SK-N-SH treated with all-trans-retinoic acid at 6 μM for 48 hours (cell line): Measurements from ENCODE around the gene TEAD1.

Source experiments
- ATAC-seq: fragments of 200-7000 bp; cut with Tn5 transposase; 3 replicates; pipeline ENCODE4 v1.9.1; 2020; ENCODE audit warnings: mild to moderate bottlenecking, moderate library complexity
- ARNTL ChIP-seq: fragments of 450-650 bp; formaldehyde crosslinking; IDR thresholded peaks from 2 replicates; pipeline ENCODE4 v1.5.0; 2020; ENCODE audit warnings: low read depth, mild to moderate bottlenecking, moderate library complexity, borderline replicate concordance
- BACH2 ChIP-seq: fragments of 250-450 bp; sonication (Bioruptor Pico); IDR thresholded peaks from 2 replicates; pipeline ENCODE4 v1.9.0; 2021; ENCODE audit warnings: mild to moderate bottlenecking, borderline replicate concordance
- CSDC2 ChIP-seq: fragments of 250-450 bp; sonication (Bioruptor Pico); IDR thresholded peaks from 2 replicates; pipeline ENCODE4 v1.5.0; 2020; ENCODE audit warnings: mild to moderate bottlenecking, moderate library complexity
- ESRRG ChIP-seq: fragments of 250-450 bp; sonication (Bioruptor Pico); IDR thresholded peaks from 2 replicates; pipeline ENCODE4 v1.6.1; 2021; ENCODE audit warnings: mild to moderate bottlenecking
- GLIS3 ChIP-seq: fragments of 250-450 bp; sonication (Bioruptor Pico); IDR thresholded peaks from 2 replicates; pipeline ENCODE4 v1.5.0; 2020; ENCODE audit warnings: mild to moderate bottlenecking, moderate library complexity
- ISL1 ChIP-seq: fragments of 250-450 bp; sonication (Bioruptor Pico); IDR thresholded peaks from 2 replicates; pipeline ENCODE4 v2.1.2; 2022; ENCODE audit warnings: mild to moderate bottlenecking, moderate library complexity
- OSR1 ChIP-seq: fragments of 250-450 bp; sonication (Bioruptor Pico); IDR thresholded peaks from 2 replicates; pipeline ENCODE4 v1.8.0; 2022; ENCODE audit warnings: moderate library complexity, mild to moderate bottlenecking, inconsistent platforms
- POU6F1 ChIP-seq: fragments of 250-450 bp; sonication (Bioruptor Pico); IDR thresholded peaks from 2 replicates; pipeline ENCODE4 v1.8.0; 2021; ENCODE audit warnings: low read depth, mild to moderate bottlenecking, moderate library complexity, borderline replicate concordance
- PPARA ChIP-seq: fragments of 250-450 bp; sonication (Bioruptor Pico); IDR thresholded peaks from 2 replicates; pipeline ENCODE4 v1.5.0; 2020; ENCODE audit warnings: mild to moderate bottlenecking, borderline replicate concordance
- RARB ChIP-seq: fragments of 250-450 bp; sonication (Bioruptor Pico); IDR thresholded peaks from 2 replicates; pipeline ENCODE4 v1.8.0; 2021; ENCODE audit warnings: mild to moderate bottlenecking, moderate library complexity
- SNAI2 ChIP-seq: fragments of 250-450 bp; sonication (Bioruptor Pico); IDR thresholded peaks from 2 replicates; pipeline ENCODE4 v1.5.0; 2020; ENCODE audit warnings: mild to moderate bottlenecking, moderate library complexity
- TCF4 ChIP-seq: fragments of 250-450 bp; sonication (Bioruptor Pico); IDR thresholded peaks from 2 replicates; pipeline ENCODE4 v1.8.0; 2021; ENCODE audit warnings: mild to moderate bottlenecking, moderate library complexity, borderline replicate concordance
- TOX ChIP-seq: fragments of 250-450 bp; sonication (Bioruptor Pico); IDR thresholded peaks from 2 replicates; pipeline ENCODE4 v1.8.0; 2021; ENCODE audit warnings: mild to moderate bottlenecking, moderate library complexity, borderline replicate concordance
- TSHZ2 ChIP-seq: fragments of 250-450 bp; sonication (Bioruptor Pico); IDR thresholded peaks from 2 replicates; pipeline ENCODE4 v1.5.0; 2020; ENCODE audit warnings: mild to moderate bottlenecking, moderate library complexity
- ZC3H10 ChIP-seq: fragments of 250-450 bp; sonication (Bioruptor Pico); IDR thresholded peaks from 2 replicates; pipeline ENCODE4 v1.5.1; 2021; ENCODE audit warnings: mild to moderate bottlenecking, moderate library complexity
- ZFP3 ChIP-seq: fragments of 250-450 bp; sonication (Bioruptor Pico); IDR thresholded peaks from 2 replicates; pipeline ENCODE4 v1.5.0; 2020; ENCODE audit warnings: mild to moderate bottlenecking, moderate library complexity
- ZFP30 ChIP-seq: fragments of 450-650 bp; formaldehyde crosslinking; IDR thresholded peaks from 2 replicates; pipeline ENCODE4 v1.5.0; 2022; ENCODE audit warnings: mild to moderate bottlenecking, moderate library complexity
- ZNF565 ChIP-seq: fragments of 450-650 bp; formaldehyde crosslinking; conservative IDR thresholded peaks from 2 replicates; pipeline ENCODE4 v1.5.0; 2020; ENCODE audit warnings: low read depth, mild to moderate bottlenecking, moderate library complexity
- ZNF70 ChIP-seq: fragments of 450-650 bp; formaldehyde crosslinking; IDR thresholded peaks from 2 replicates; pipeline ENCODE4 v1.5.0; 2020; ENCODE audit warnings: mild to moderate bottlenecking, moderate library complexity
- ZNF8 ChIP-seq: fragments of 450-650 bp; formaldehyde crosslinking; IDR thresholded peaks from 2 replicates; pipeline ENCODE4 v1.5.0; 2020; ENCODE audit warnings: mild to moderate bottlenecking, moderate library complexity
- TF ChIP-seq, protein P1 (sequence below): fragments of 250-450 bp; sonication (Bioruptor Pico); IDR thresholded peaks from 2 replicates; pipeline ENCODE4 v1.8.0; 2020; ENCODE audit warnings: mild to moderate bottlenecking, moderate library complexity, borderline replicate concordance
- TF ChIP-seq, protein P2 (sequence below): fragments of 250-450 bp; sonication (Bioruptor Pico); IDR thresholded peaks from 2 replicates; pipeline ENCODE4 v1.5.1; 2021; ENCODE audit warnings: mild to moderate bottlenecking, moderate library complexity
- TF ChIP-seq, protein P3 (sequence below): fragments of 250-450 bp; sonication (Bioruptor Pico); IDR thresholded peaks from 2 replicates; pipeline ENCODE4 v1.5.1; 2020; ENCODE audit warnings: low read depth, mild to moderate bottlenecking, moderate library complexity

TEAD1 gene

GRCh38 chr11:12728417-12728816 is 54.2 kb downstream of the TEAD1 start:
- peak; percentile 46 for TF ChIP-seq ISL1
- TF ChIP-seq OSR1 (CRISPR knock-in tag) = no peak
- peak; percentile 3; the same call in 1 of the 3 replicates for ATAC-seq

DNA sequence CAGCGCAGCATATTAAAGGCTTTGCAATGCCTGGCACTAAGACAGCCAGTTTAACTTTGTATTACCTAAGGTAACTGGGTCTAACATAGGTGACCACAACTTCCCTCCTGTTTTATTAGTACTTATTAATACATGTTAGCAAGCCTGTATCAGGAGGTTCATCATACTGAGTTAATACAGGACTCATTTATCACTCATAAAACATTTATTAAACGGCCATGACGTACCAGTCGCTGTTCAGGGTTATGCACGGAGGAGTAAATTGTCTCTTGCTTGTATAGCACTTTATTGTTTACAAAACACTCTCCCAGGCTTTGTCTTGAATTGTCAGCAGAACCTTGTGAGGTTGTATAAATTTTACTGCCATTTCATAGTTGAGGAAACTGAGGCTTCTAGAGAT is 55.7 kb downstream of the TEAD1 start:
- ATAC-seq = no peak
- no peak for TF ChIP-seq TOX (CRISPR knock-in tag)

DNA sequence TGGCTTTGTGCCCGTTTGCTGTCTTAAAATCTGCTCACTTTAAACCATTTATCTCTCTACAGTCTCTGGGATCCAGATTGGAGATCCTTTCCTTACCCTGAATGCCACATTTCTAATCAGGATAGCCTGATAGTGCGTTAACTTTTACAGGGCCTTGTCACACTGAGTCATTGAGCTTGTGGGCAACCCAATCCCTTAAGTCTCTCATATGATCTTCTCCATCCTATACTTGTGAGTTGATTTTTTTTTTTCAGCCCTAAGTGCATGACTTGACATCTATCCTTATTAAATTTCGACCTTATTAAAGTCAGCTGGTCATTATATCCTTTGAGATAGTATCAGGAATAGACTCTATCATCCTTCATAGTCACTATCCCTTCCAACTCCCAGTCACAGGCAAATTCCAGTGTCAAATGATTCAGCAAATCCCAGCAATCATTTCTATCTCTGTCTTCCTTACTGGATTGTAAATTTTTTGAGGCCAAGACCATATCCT is 57.7 kb downstream of the TEAD1 start:
- TF ChIP-seq TSHZ2 (CRISPR knock-in tag) (no peak; the same call in 1 of the 2 replicates), BACH2 (no peak), ESRRG (CRISPR knock-in tag) (peak; percentile 63; the same call in 1 of the 2 replicates), TCF4 (CRISPR knock-in tag) (no peak; the same call in 1 of the 2 replicates), ZFP30 (CRISPR knock-in tag) (no peak), OSR1 (CRISPR knock-in tag) (no peak), ISL1 (peak; percentile 99), ZNF8 (CRISPR knock-in tag) (no peak), ARNTL (CRISPR knock-in tag) (no peak), TOX (CRISPR knock-in tag) (peak; percentile 94), ZFP3 (0 out of 2 replicates have a peak, but pooled peaks have one; percentile 54), RARB (CRISPR knock-in tag) (peak; percentile 85), PPARA (no peak), SNAI2 (CRISPR knock-in tag) (no peak), ZC3H10 (CRISPR knock-in tag) (peak; percentile 95), ZNF565 (no peak), GLIS3 (CRISPR knock-in tag) (0 out of 2 replicates have a peak, but pooled peaks have one; percentile 36), POU6F1 (CRISPR knock-in tag) (no peak), CSDC2 (CRISPR knock-in tag) (no peak), ZNF70 (CRISPR knock-in tag) (no peak)
- TF ChIP-seq, protein P1, sequence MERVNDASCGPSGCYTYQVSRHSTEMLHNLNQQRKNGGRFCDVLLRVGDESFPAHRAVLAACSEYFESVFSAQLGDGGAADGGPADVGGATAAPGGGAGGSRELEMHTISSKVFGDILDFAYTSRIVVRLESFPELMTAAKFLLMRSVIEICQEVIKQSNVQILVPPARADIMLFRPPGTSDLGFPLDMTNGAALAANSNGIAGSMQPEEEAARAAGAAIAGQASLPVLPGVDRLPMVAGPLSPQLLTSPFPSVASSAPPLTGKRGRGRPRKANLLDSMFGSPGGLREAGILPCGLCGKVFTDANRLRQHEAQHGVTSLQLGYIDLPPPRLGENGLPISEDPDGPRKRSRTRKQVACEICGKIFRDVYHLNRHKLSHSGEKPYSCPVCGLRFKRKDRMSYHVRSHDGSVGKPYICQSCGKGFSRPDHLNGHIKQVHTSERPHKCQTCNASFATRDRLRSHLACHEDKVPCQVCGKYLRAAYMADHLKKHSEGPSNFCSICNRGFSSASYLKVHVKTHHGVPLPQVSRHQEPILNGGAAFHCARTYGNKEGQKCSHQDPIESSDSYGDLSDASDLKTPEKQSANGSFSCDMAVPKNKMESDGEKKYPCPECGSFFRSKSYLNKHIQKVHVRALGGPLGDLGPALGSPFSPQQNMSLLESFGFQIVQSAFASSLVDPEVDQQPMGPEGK (CRISPR knock-in tag) = peak; percentile 84
- TF ChIP-seq, protein P2, sequence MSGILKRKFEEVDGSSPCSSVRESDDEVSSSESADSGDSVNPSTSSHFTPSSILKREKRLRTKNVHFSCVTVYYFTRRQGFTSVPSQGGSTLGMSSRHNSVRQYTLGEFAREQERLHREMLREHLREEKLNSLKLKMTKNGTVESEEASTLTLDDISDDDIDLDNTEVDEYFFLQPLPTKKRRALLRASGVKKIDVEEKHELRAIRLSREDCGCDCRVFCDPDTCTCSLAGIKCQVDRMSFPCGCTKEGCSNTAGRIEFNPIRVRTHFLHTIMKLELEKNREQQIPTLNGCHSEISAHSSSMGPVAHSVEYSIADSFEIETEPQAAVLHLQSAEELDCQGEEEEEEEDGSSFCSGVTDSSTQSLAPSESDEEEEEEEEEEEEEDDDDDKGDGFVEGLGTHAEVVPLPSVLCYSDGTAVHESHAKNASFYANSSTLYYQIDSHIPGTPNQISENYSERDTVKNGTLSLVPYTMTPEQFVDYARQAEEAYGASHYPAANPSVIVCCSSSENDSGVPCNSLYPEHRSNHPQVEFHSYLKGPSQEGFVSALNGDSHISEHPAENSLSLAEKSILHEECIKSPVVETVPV = peak; percentile 66; the same call in 1 of the 2 replicates
- TF ChIP-seq, protein P3, sequence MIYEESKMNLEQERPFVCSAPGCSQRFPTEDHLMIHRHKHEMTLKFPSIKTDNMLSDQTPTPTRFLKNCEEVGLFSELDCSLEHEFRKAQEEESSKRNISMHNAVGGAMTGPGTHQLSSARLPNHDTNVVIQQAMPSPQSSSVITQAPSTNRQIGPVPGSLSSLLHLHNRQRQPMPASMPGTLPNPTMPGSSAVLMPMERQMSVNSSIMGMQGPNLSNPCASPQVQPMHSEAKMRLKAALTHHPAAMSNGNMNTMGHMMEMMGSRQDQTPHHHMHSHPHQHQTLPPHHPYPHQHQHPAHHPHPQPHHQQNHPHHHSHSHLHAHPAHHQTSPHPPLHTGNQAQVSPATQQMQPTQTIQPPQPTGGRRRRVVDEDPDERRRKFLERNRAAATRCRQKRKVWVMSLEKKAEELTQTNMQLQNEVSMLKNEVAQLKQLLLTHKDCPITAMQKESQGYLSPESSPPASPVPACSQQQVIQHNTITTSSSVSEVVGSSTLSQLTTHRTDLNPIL = peak; percentile 85

More for the DNA sequence above, 57.7 kb downstream of the TEAD1 start:
- ATAC-seq = peak; percentile 87
